OCI-LY7 (cell line): ENCODE results near the gene COP1.

Source experiments
- CTCF ChIP-seq: fragments of 200-600 bp; sonication (generic); conservative IDR thresholded peaks from 2 replicates; pipeline ENCODE4 v1.5.1; 2014; ENCODE audit warnings: mild to moderate bottlenecking, antibody characterized with exemption, low read length, moderate library complexity, mixed read lengths
- EZH2phosphoT487 ChIP-seq: fragments of 200-600 bp; sonication (generic); IDR thresholded peaks from 2 replicates; pipeline ENCODE4 v1.6.1; 2018; ENCODE audit warnings: low read depth, borderline replicate concordance, mild to moderate bottlenecking, mixed run types, antibody characterized with exemption, low read length, moderate library complexity, mixed read lengths

GRCh38 chr1:176066709-176067108 lies 140.4 kb downstream of the COP1 start:
- TF ChIP-seq CTCF = no peak
- TF ChIP-seq EZH2phosphoT487 = no peak
